ENCODE measurements around the gene RALGPS2.
"Not testable (repeated sequence)": the region's sequence is repeated elsewhere in the genome, so short reads cannot be mapped to it uniquely, and the experiment has no call there.

Gene RALGPS2

GRCh38 chr1:178784131-178784536, 59.1 kb downstream of the RALGPS2 start:
- DNase-seq = peak in 1 of 2 donors; percentile 6

GRCh38 chr1:178792394-178792793, 67.3 kb downstream of the RALGPS2 start:
- DNase-seq = no peak

GRCh38 chr1:178796013-178796412, 71.0 kb downstream of the RALGPS2 start:
- DNase-seq = no peak

GRCh38 chr1:178797590-178797989, 72.5 kb downstream of the RALGPS2 start:
- DNase-seq = no peak

- DNase-seq = no peak
Measured at GRCh38 chr1:178798232-178798861, 73.3 kb downstream of the RALGPS2 start.

GRCh38 chr1:178802873-178803272, 77.8 kb downstream of the RALGPS2 start:
- no peak for DNase-seq

GRCh38 chr1:178806665-178807300, 81.7 kb downstream of the RALGPS2 start:
- DNase-seq = no peak

GRCh38 chr1:178808529-178808928, 83.5 kb downstream of the RALGPS2 start:
- DNase-seq = no peak

GRCh38 chr1:178810585-178810984, 85.5 kb downstream of the RALGPS2 start:
- no peak for DNase-seq

GRCh38 chr1:178818416-178818815, 93.4 kb downstream of the RALGPS2 start:
- no peak for DNase-seq

- DNase-seq = no peak
Measured at GRCh38 chr1:178819123-178819522, 94.1 kb downstream of the RALGPS2 start.

- DNase-seq = no peak
Measured at GRCh38 chr1:178821134-178821866, 96.3 kb downstream of the RALGPS2 start.

- no peak for DNase-seq
Measured at GRCh38 chr1:178825167-178825566, 100.1 kb downstream of the RALGPS2 start.

GRCh38 chr1:178844436-178844835, 119.4 kb downstream of the RALGPS2 start:
- no peak for DNase-seq

GRCh38 chr1:178846306-178846705, 121.3 kb downstream of the RALGPS2 start:
- no peak for DNase-seq

GRCh38 chr1:178847396-178847849, 122.4 kb downstream of the RALGPS2 start:
- DNase-seq = no peak

- not testable (repeated sequence) for DNase-seq
Measured at GRCh38 chr1:178847919-178848318, 122.9 kb downstream of the RALGPS2 start.

- no peak for DNase-seq
Measured at GRCh38 chr1:178849918-178850317, 124.9 kb downstream of the RALGPS2 start.

- no peak for DNase-seq
Measured at GRCh38 chr1:178857126-178857525, 132.1 kb downstream of the RALGPS2 start.

- no peak for DNase-seq
Measured at GRCh38 chr1:178862416-178862815, 137.4 kb downstream of the RALGPS2 start.

- DNase-seq = no peak
Measured at GRCh38 chr1:178862864-178863263, 137.8 kb downstream of the RALGPS2 start.

GRCh38 chr1:178864326-178864725, 139.3 kb downstream of the RALGPS2 start:
- DNase-seq = no peak

GRCh38 chr1:178867670-178868069, 142.6 kb downstream of the RALGPS2 start:
- DNase-seq = peak; percentile 25 to 39

GRCh38 chr1:178868706-178869105, 143.7 kb downstream of the RALGPS2 start:
- DNase-seq = no peak
